Choroid plexus epithelial cell (primary cell): ENCODE data around the gene ISY1.
A peak's percentile ranks its signal among the peaks of the same experiment; 100 is the strongest.

Experiments used
- DNase-seq: peaks from one replicate; pipeline ENCODE4 v3.0.0-alpha.2; 2010; ENCODE audit warnings: low read depth
- H3K4me3 ChIP-seq: 2 replicates; pipeline ENCODE4 v1.5.1; 2011; ENCODE audit warnings: low read depth, mild to moderate bottlenecking, control low read depth, low read length, moderate library complexity
- CTCF ChIP-seq: conservative IDR thresholded peaks from 2 replicates; pipeline ENCODE4 v1.5.1; 2011; ENCODE audit warnings: low read depth, mild to moderate bottlenecking, control low read depth, inconsistent platforms, low read length, moderate library complexity

Gene ISY1

GRCh38 chr3:129160891-129161859 lies at the start of gene ISY1:
ISY1 (minus strand) TSS chr3:129161063; CDS start chr3:129160975, 88 bp downstream.
- H3K4me3 ChIP-seq: peak within 1 kb of the TSS; percentile 82
- peak; percentile 97 for DNase-seq
- TF ChIP-seq CTCF: peak; percentile 86

- DNase-seq: no peak
- no peak overlapping the region for H3K4me3 ChIP-seq
- no peak for TF ChIP-seq CTCF
These were observed 46.6 kb upstream of the ISY1 start for GRCh38 chr3:129207479-129207878.

GRCh38 chr3:129205109-129205832 lies 44.4 kb upstream of the ISY1 start:
- no peak for TF ChIP-seq CTCF
- no peak for DNase-seq
- H3K4me3 ChIP-seq: no peak overlapping the region

- no peak for DNase-seq
- TF ChIP-seq CTCF: no peak
These were observed 43.6 kb upstream of the ISY1 start for GRCh38 chr3:129204473-129204872.

GRCh38 chr3:129199366-129199765 lies 38.5 kb upstream of the ISY1 start:
- no peak for DNase-seq
- no peak overlapping the region for H3K4me3 ChIP-seq

More at GRCh38 chr3:129204473-129204872, 43.6 kb upstream of the ISY1 start:
- H3K4me3 ChIP-seq: no peak overlapping the region

GRCh38 chr3:129197321-129197720 lies 36.5 kb upstream of the ISY1 start:
- peak; percentile 37 for DNase-seq
- no peak for TF ChIP-seq CTCF

More at GRCh38 chr3:129199366-129199765, 38.5 kb upstream of the ISY1 start:
- TF ChIP-seq CTCF: no peak

More at GRCh38 chr3:129197321-129197720, 36.5 kb upstream of the ISY1 start:
- H3K4me3 ChIP-seq: no peak overlapping the region
